ENCODE results near the gene SNED1.

SNED1 gene

DNA sequence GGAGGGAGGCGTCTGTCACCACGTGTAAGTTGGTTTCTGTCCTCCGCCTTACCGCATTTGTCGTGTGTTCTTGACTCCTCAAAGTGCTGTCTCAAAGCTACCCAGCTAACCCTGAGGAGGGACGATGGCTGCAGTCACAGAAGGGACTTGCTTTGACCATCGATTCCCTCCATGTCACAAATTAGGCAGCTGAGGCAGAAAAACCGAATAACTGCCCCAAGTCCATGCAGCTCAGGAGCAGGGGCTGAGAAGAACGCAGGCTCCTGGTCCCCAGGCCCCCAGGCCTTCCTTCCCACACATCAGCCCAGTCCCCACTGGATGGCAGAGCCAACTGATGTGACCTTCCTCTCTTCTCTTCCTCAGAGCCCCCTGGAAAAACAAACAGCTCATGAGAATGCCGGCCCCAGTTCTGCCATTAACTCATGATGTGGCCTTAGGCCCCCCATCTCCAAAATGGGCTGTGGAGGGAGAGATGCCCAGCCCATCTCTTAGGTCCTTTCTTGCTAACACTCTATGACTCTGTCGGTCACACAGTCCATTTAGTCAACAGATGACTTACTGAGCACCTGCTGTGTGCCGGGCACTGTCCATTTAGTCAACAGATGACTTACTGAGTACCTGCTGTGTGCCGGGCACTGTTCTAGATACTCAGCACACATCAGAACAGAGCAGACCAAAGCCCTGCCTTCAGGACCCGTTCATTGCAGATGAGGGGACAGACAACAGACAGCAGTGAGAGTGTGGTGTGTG is 84.1 kb downstream of the SNED1 start:
- Histone ChIP-seq H3K9me3 (ENCODE audit: insufficient read depth, low read length, severe bottlenecking) (no peaks in the 10 kb centered on the region), H3K79me2 (ENCODE audit: insufficient read depth, low read length) (no peaks in the 10 kb centered on the region), H2AFZ (ENCODE audit: low read depth, low read length) (no peak overlapping the region), H4K20me1 (ENCODE audit: insufficient read depth, low read length) (peaks cover 5% of the 10 kb centered on the region), H3K36me3 (ENCODE audit: insufficient read depth, low read length) (peaks cover 18% of the 10 kb centered on the region), H3K9ac (ENCODE audit: low read depth, low read length) (no peak overlapping the region), H3K4me1 (ENCODE audit: insufficient read depth, low read length) (no peaks in the 10 kb centered on the region), H3K27ac (ENCODE audit: low read length) (no peak overlapping the region), H3K4me3 (ENCODE audit: low read depth in 1 of 2, low read length in 2 of 2) (no peak overlapping the region), H3K4me2 (ENCODE audit: insufficient read depth, low read length) (no peak overlapping the region), H3K27me3 (ENCODE audit: insufficient read depth, low read length, poor library complexity) (no peaks in the 10 kb centered on the region)
- no peak for ATAC-seq (ENCODE audit: insufficient read depth, low read depth)
- DNase-seq = no peak
- TF ChIP-seq, protein P1, sequence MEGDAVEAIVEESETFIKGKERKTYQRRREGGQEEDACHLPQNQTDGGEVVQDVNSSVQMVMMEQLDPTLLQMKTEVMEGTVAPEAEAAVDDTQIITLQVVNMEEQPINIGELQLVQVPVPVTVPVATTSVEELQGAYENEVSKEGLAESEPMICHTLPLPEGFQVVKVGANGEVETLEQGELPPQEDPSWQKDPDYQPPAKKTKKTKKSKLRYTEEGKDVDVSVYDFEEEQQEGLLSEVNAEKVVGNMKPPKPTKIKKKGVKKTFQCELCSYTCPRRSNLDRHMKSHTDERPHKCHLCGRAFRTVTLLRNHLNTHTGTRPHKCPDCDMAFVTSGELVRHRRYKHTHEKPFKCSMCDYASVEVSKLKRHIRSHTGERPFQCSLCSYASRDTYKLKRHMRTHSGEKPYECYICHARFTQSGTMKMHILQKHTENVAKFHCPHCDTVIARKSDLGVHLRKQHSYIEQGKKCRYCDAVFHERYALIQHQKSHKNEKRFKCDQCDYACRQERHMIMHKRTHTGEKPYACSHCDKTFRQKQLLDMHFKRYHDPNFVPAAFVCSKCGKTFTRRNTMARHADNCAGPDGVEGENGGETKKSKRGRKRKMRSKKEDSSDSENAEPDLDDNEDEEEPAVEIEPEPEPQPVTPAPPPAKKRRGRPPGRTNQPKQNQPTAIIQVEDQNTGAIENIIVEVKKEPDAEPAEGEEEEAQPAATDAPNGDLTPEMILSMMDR (IDR thresholded peaks at IDR 0.05; ENCODE audit: borderline replicate concordance, extremely low read depth, low read length, poor library complexity, severe bottlenecking) = no peak
- no peak for TF ChIP-seq EZH2 (IDR thresholded peaks at IDR 0.05; ENCODE audit: borderline replicate concordance, low read depth, low read length, severe bottlenecking)

DNA sequence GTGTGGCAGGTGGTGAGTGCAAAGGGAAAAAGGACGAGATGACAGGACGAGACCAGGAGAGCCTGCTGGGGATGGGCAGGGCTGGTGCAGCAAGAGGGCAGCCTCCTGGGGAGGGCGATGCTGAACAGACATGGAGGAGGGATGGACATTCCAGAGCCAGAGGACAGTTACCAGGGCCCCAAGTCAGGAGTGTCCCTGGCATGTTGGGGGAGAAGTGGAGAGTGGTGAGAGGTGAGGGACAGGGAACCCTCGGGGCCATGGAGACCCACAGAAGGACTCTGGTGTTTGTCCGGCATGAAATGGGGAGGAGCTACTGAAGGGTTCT is 84.6 kb downstream of the SNED1 start:
- H3K9ac ChIP-seq (ENCODE audit: low read depth, low read length) = no peak overlapping the region
- no peak overlapping the region for H2AFZ ChIP-seq (ENCODE audit: low read depth, low read length)
- H3K79me2 ChIP-seq (ENCODE audit: insufficient read depth, low read length) = no peaks in the 10 kb centered on the region
- H4K20me1 ChIP-seq (ENCODE audit: insufficient read depth, low read length) = peaks cover 5% of the 10 kb centered on the region
- H3K9me3 ChIP-seq (ENCODE audit: insufficient read depth, low read length, severe bottlenecking) = no peaks in the 10 kb centered on the region
- ATAC-seq (ENCODE audit: insufficient read depth, low read depth) = no peak
- no peak overlapping the region for H3K27ac ChIP-seq (ENCODE audit: low read length)
- no peak for DNase-seq
- no peak overlapping the region for H3K4me3 ChIP-seq (ENCODE audit: low read depth in 1 of 2, low read length in 2 of 2)
- H3K27me3 ChIP-seq (ENCODE audit: insufficient read depth, low read length, poor library complexity) = no peaks in the 10 kb centered on the region
- TF ChIP-seq EZH2 (IDR thresholded peaks at IDR 0.05; ENCODE audit: borderline replicate concordance, low read depth, low read length, severe bottlenecking) = no peak
- TF ChIP-seq, protein P1 (IDR thresholded peaks at IDR 0.05; ENCODE audit: borderline replicate concordance, extremely low read depth, low read length, poor library complexity, severe bottlenecking) = no peak
- H3K4me2 ChIP-seq (ENCODE audit: insufficient read depth, low read length) = no peak overlapping the region
- H3K36me3 ChIP-seq (ENCODE audit: insufficient read depth, low read length) = peaks cover 24% of the 10 kb centered on the region
- H3K4me1 ChIP-seq (ENCODE audit: insufficient read depth, low read length) = no peaks in the 10 kb centered on the region

DNA sequence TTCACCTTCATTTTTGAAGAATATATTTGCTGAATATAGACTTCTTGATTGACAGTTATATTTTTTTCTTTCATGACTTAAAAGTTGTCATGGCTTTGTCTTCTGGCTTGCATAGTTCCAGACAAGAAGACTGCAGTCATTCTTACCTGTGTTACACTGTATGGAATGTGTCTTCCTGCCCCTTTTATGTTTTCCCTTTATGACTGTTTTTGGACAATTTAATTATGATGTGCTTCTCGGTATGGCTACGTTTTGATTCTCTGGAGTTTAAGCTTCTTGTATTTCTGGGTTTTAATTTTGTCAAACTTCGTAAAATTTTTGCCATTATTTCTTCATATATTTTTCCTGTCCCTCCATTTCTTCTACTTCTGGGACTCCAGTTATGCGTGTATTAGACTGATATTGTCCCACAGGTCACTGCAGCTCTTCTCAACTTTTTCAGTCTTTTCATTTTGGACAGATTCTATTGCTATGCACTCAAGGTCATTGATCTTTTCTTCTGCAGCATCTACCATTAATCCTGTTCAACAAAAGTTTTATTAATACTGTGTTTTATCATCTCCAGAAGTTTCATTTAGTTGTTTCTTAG is 86.5 kb downstream of the SNED1 start:
- no peak overlapping the region for H3K4me2 ChIP-seq (ENCODE audit: insufficient read depth, low read length)

More for the DNA sequence above, 86.5 kb downstream of the SNED1 start:
- no peak overlapping the region for H3K27ac ChIP-seq (ENCODE audit: low read length)
- H3K9ac ChIP-seq (ENCODE audit: low read depth, low read length) = no peak overlapping the region
- TF ChIP-seq, protein P1 (IDR thresholded peaks at IDR 0.05; ENCODE audit: borderline replicate concordance, extremely low read depth, low read length, poor library complexity, severe bottlenecking) = no peak
- H3K79me2 ChIP-seq (ENCODE audit: insufficient read depth, low read length) = no peaks in the 10 kb centered on the region
- peaks cover 9% of the 10 kb centered on the region for H4K20me1 ChIP-seq (ENCODE audit: insufficient read depth, low read length)
- H3K36me3 ChIP-seq (ENCODE audit: insufficient read depth, low read length) = peaks cover 42% of the 10 kb centered on the region
- no peak overlapping the region for H3K4me3 ChIP-seq (ENCODE audit: low read depth in 1 of 2, low read length in 2 of 2)
- no peak overlapping the region for H2AFZ ChIP-seq (ENCODE audit: low read depth, low read length)
- H3K27me3 ChIP-seq (ENCODE audit: insufficient read depth, low read length, poor library complexity) = no peaks in the 10 kb centered on the region
- ATAC-seq (ENCODE audit: insufficient read depth, low read depth) = no peak
- DNase-seq = no peak
- no peaks in the 10 kb centered on the region for H3K9me3 ChIP-seq (ENCODE audit: insufficient read depth, low read length, severe bottlenecking)
- no peaks in the 10 kb centered on the region for H3K4me1 ChIP-seq (ENCODE audit: insufficient read depth, low read length)
